DND-41 (cell line): ENCODE measurements around the gene SMTNL2.

Source experiments
- CTCF ChIP-seq: IDR thresholded peaks from 2 replicates; pipeline ENCODE4 v1.5.1; 2012; ENCODE audit warnings: borderline replicate concordance, low read length, moderate library complexity, mild to moderate bottlenecking; ENCODE audit not compliant: poor library complexity, severe bottlenecking; ENCODE audit errors: extremely low read depth
- EZH2 ChIP-seq: IDR thresholded peaks from 3 replicates; pipeline ENCODE4 v1.6.1; 2012; ENCODE audit warnings: borderline replicate concordance, low read depth, mild to moderate bottlenecking, moderate library complexity, low read length, inconsistent platforms; ENCODE audit not compliant: severe bottlenecking

- no peak for TF ChIP-seq EZH2
- TF ChIP-seq CTCF: no peak
Observed at GRCh38 chr17:4605826-4606225, 21.5 kb downstream of the SMTNL2 start.
